Measurements from ENCODE around the gene SLC27A6. TPM values are rescaled to one million over a fixed set of nuclear protein-coding genes. Genes with fewer than 3 reads are reported as not detected.

SLC27A6 gene
- polyA plus RNA-seq, 1 donor (not counting 4 experiments of a cell fraction or from before 2014, with no cell fraction given) = 0.80 TPM

DNA sequence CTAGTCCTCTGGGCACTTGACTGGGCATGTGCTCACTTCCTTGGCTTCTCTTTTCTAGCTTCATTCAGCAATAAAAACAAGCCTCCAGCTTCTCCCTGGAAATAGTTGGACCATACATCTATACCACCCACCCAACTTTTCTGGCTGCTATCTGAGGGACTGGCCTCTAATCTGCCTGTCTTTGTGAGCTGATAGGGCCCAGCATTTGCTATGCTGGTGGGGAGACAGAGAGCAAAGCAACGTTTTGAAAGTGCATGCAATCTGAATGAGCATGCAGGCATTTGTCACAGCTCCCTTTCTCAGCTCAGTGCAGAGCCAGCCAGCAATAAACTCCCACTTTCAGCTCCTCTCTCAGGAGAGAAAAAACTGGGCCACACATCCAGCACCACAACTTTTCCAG lies 78.6 kb downstream of the SLC27A6 start:
- Histone ChIP-seq H3K4me1 (ENCODE audit: control insufficient read depth, extremely low read depth, insufficient read depth, low read length) (no peaks in the 10 kb centered on the region), H3K79me2 (ENCODE audit: control insufficient read depth, insufficient read depth, low read length) (no peaks in the 10 kb centered on the region), H3K9me3 (ENCODE audit: control insufficient read depth, low read depth, low read length) (no peaks in the 10 kb centered on the region), H3K9ac (ENCODE audit: control insufficient read depth, extremely low read depth, insufficient read depth, low read length) (no peak overlapping the region), H3K27me3 (ENCODE audit: control insufficient read depth, extremely low read depth, insufficient read depth, low read length) (no peaks in the 10 kb centered on the region), H2AFZ (ENCODE audit: control insufficient read depth, low read length) (no peak overlapping the region), H3K4me2 (ENCODE audit: control insufficient read depth, extremely low read depth, insufficient read depth, low read depth, low read length) (no peak overlapping the region), H3K27ac (ENCODE audit: control insufficient read depth, insufficient read depth, low read length) (no peak overlapping the region), H4K20me1 (ENCODE audit: control insufficient read depth, extremely low read depth, insufficient read depth, low read length) (no peaks in the 10 kb centered on the region), H3K36me3 (ENCODE audit: control insufficient read depth in 2 of 2, extremely low read depth in 1 of 2, insufficient read depth in 2 of 2, low read length in 2 of 2) (no peaks in the 10 kb centered on the region), H3K4me3 (ENCODE audit: control insufficient read depth in 2 of 3, extremely low read depth in 1 of 3, insufficient read depth in 2 of 3, low read depth in 1 of 3, low read length in 3 of 3) (no peak overlapping the region), H3K9me1 (ENCODE audit: control insufficient read depth, extremely low read depth, insufficient read depth, low read length) (no peaks in the 10 kb centered on the region)
- DNase-seq (ENCODE audit: low read depth, low spot score) = no peak
- FAIRE-seq = no peak
- TF ChIP-seq, protein P1, sequence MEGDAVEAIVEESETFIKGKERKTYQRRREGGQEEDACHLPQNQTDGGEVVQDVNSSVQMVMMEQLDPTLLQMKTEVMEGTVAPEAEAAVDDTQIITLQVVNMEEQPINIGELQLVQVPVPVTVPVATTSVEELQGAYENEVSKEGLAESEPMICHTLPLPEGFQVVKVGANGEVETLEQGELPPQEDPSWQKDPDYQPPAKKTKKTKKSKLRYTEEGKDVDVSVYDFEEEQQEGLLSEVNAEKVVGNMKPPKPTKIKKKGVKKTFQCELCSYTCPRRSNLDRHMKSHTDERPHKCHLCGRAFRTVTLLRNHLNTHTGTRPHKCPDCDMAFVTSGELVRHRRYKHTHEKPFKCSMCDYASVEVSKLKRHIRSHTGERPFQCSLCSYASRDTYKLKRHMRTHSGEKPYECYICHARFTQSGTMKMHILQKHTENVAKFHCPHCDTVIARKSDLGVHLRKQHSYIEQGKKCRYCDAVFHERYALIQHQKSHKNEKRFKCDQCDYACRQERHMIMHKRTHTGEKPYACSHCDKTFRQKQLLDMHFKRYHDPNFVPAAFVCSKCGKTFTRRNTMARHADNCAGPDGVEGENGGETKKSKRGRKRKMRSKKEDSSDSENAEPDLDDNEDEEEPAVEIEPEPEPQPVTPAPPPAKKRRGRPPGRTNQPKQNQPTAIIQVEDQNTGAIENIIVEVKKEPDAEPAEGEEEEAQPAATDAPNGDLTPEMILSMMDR (optimal IDR thresholded peaks at IDR 0.05 in 1 of 3, IDR thresholded peaks at IDR 0.05 in 1 of 3, conservative IDR thresholded peaks at IDR 0.05 in 1 of 3; ENCODE audit: extremely low read depth in 1 of 3, insufficient read depth in 2 of 3, low read length in 3 of 3) = no peak
- no peak for TF ChIP-seq EZH2 (IDR thresholded peaks at IDR 0.05; ENCODE audit: low read length)
- dilution Hi-C loops (cut with MboI; ENCODE audit: extremely low pct_ligation_motif_present, low sequenced_read_pairs) = no loop called here

DNA sequence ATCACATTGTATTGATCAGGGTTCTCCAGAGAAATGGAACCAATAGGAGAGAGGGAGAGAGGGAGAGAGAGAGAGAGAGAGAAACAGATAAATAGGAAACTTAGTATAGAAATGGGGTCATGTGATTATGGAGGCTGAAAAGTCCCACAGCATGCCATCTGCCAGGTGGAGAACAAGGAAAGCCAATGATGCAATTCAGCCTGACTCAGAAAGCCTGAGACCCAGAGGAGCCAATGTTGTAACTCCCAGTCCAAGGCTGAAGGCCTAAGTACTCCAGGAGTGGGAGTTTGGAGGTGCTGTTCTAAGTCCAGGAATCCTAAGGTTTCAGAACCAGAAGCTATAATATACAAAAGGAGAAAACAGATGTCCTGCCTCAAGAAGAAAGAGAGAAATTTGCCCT lies 80.9 kb downstream of the SLC27A6 start:
- Histone ChIP-seq H3K36me3 (ENCODE audit: control insufficient read depth in 2 of 2, extremely low read depth in 1 of 2, insufficient read depth in 2 of 2, low read length in 2 of 2) (no peaks in the 10 kb centered on the region), H3K4me1 (ENCODE audit: control insufficient read depth, extremely low read depth, insufficient read depth, low read length) (no peaks in the 10 kb centered on the region)

More for the DNA sequence above, 80.9 kb downstream of the SLC27A6 start:
- dilution Hi-C loops (cut with MboI; ENCODE audit: extremely low pct_ligation_motif_present, low sequenced_read_pairs) = no loop called here
- Histone ChIP-seq H3K4me2 (ENCODE audit: control insufficient read depth, extremely low read depth, insufficient read depth, low read depth, low read length) (no peak overlapping the region), H3K9me3 (ENCODE audit: control insufficient read depth, low read depth, low read length) (no peaks in the 10 kb centered on the region), H3K27me3 (ENCODE audit: control insufficient read depth, extremely low read depth, insufficient read depth, low read length) (no peaks in the 10 kb centered on the region), H3K9ac (ENCODE audit: control insufficient read depth, extremely low read depth, insufficient read depth, low read length) (no peak overlapping the region), H3K27ac (ENCODE audit: control insufficient read depth, insufficient read depth, low read length) (no peak overlapping the region), H4K20me1 (ENCODE audit: control insufficient read depth, extremely low read depth, insufficient read depth, low read length) (no peaks in the 10 kb centered on the region), H3K79me2 (ENCODE audit: control insufficient read depth, insufficient read depth, low read length) (no peaks in the 10 kb centered on the region), H2AFZ (ENCODE audit: control insufficient read depth, low read length) (no peak overlapping the region), H3K4me3 (ENCODE audit: control insufficient read depth in 2 of 3, extremely low read depth in 1 of 3, insufficient read depth in 2 of 3, low read depth in 1 of 3, low read length in 3 of 3) (no peak overlapping the region), H3K9me1 (ENCODE audit: control insufficient read depth, extremely low read depth, insufficient read depth, low read length) (no peaks in the 10 kb centered on the region)
- DNase-seq (ENCODE audit: low read depth, low spot score) (no peak), FAIRE-seq (no peak)
- no peak for TF ChIP-seq EZH2 (IDR thresholded peaks at IDR 0.05; ENCODE audit: low read length)
- TF ChIP-seq, protein P1 (optimal IDR thresholded peaks at IDR 0.05 in 1 of 3, IDR thresholded peaks at IDR 0.05 in 1 of 3, conservative IDR thresholded peaks at IDR 0.05 in 1 of 3; ENCODE audit: extremely low read depth in 1 of 3, insufficient read depth in 2 of 3, low read length in 3 of 3) = no peak
